SK-N-SH treated with all-trans-retinoic acid at 6 μM for 48 hours (cell line): Measurements from ENCODE around the gene TANC1.

Source experiments
- ARNTL ChIP-seq: fragments of 450-650 bp; formaldehyde crosslinking; IDR thresholded peaks from 2 replicates; pipeline ENCODE4 v1.5.0; 2020; ENCODE audit warnings: low read depth, mild to moderate bottlenecking, moderate library complexity, borderline replicate concordance
- BACH2 ChIP-seq: fragments of 250-450 bp; sonication (Bioruptor Pico); IDR thresholded peaks from 2 replicates; pipeline ENCODE4 v1.9.0; 2021; ENCODE audit warnings: mild to moderate bottlenecking, borderline replicate concordance
- CREB5 ChIP-seq: fragments of 250-450 bp; sonication (Bioruptor Pico); IDR thresholded peaks from 2 replicates; pipeline ENCODE4 v1.5.1; 2020; ENCODE audit warnings: low read depth, mild to moderate bottlenecking, moderate library complexity
- ISL1 ChIP-seq: fragments of 250-450 bp; sonication (Bioruptor Pico); IDR thresholded peaks from 2 replicates; pipeline ENCODE4 v2.1.2; 2022; ENCODE audit warnings: mild to moderate bottlenecking, moderate library complexity
- OSR1 ChIP-seq: fragments of 250-450 bp; sonication (Bioruptor Pico); IDR thresholded peaks from 2 replicates; pipeline ENCODE4 v1.8.0; 2022; ENCODE audit warnings: moderate library complexity, mild to moderate bottlenecking, inconsistent platforms
- PPARA ChIP-seq: fragments of 250-450 bp; sonication (Bioruptor Pico); IDR thresholded peaks from 2 replicates; pipeline ENCODE4 v1.5.0; 2020; ENCODE audit warnings: mild to moderate bottlenecking, borderline replicate concordance
- RARB ChIP-seq: fragments of 250-450 bp; sonication (Bioruptor Pico); IDR thresholded peaks from 2 replicates; pipeline ENCODE4 v1.8.0; 2021; ENCODE audit warnings: mild to moderate bottlenecking, moderate library complexity
- TOX ChIP-seq: fragments of 250-450 bp; sonication (Bioruptor Pico); IDR thresholded peaks from 2 replicates; pipeline ENCODE4 v1.8.0; 2021; ENCODE audit warnings: mild to moderate bottlenecking, moderate library complexity, borderline replicate concordance
- ZFP3 ChIP-seq: fragments of 250-450 bp; sonication (Bioruptor Pico); IDR thresholded peaks from 2 replicates; pipeline ENCODE4 v1.5.0; 2020; ENCODE audit warnings: mild to moderate bottlenecking, moderate library complexity
- ZFP30 ChIP-seq: fragments of 450-650 bp; formaldehyde crosslinking; IDR thresholded peaks from 2 replicates; pipeline ENCODE4 v1.5.0; 2022; ENCODE audit warnings: mild to moderate bottlenecking, moderate library complexity
- ZNF70 ChIP-seq: fragments of 450-650 bp; formaldehyde crosslinking; IDR thresholded peaks from 2 replicates; pipeline ENCODE4 v1.5.0; 2020; ENCODE audit warnings: mild to moderate bottlenecking, moderate library complexity
- ZNF8 ChIP-seq: fragments of 450-650 bp; formaldehyde crosslinking; IDR thresholded peaks from 2 replicates; pipeline ENCODE4 v1.5.0; 2020; ENCODE audit warnings: mild to moderate bottlenecking, moderate library complexity
- TF ChIP-seq, protein P1 (sequence below): fragments of 250-450 bp; sonication (Bioruptor Pico); IDR thresholded peaks from 2 replicates; pipeline ENCODE4 v1.8.0; 2020; ENCODE audit warnings: mild to moderate bottlenecking, moderate library complexity, borderline replicate concordance

DNA sequence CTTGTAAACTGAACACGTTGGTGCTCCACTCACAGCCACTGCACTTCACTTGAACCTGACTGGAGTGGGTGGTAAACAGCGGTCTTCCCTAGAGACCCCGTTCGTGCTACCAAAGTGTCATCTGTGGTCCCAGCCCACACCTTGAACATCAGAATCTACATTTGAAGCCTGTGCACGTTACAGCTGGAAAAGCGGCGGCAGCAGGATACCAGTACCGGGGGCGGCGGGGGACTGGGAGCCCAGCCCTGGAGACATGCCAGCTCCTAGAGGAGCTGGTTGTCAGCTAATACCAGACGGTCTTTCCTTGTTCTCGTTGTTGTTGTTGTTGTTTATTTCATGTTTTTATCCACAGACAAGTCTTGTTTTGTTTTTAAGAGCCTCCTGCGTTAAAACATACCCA is 161.4 kb downstream of the TANC1 start:
- TF ChIP-seq OSR1, result no peak
- TF ChIP-seq RARB (CRISPR knock-in tag), result no peak
- TF ChIP-seq, protein P1, sequence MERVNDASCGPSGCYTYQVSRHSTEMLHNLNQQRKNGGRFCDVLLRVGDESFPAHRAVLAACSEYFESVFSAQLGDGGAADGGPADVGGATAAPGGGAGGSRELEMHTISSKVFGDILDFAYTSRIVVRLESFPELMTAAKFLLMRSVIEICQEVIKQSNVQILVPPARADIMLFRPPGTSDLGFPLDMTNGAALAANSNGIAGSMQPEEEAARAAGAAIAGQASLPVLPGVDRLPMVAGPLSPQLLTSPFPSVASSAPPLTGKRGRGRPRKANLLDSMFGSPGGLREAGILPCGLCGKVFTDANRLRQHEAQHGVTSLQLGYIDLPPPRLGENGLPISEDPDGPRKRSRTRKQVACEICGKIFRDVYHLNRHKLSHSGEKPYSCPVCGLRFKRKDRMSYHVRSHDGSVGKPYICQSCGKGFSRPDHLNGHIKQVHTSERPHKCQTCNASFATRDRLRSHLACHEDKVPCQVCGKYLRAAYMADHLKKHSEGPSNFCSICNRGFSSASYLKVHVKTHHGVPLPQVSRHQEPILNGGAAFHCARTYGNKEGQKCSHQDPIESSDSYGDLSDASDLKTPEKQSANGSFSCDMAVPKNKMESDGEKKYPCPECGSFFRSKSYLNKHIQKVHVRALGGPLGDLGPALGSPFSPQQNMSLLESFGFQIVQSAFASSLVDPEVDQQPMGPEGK (CRISPR knock-in tag), result 0 out of 2 replicates have a peak, but pooled peaks have one; percentile 12
- no peak for TF ChIP-seq ZFP30 (CRISPR knock-in tag)
- no peak for TF ChIP-seq PPARA (CRISPR knock-in tag)
- TF ChIP-seq ZFP3 (CRISPR knock-in tag), result no peak
- no peak for TF ChIP-seq ARNTL (CRISPR knock-in tag)
- no peak for TF ChIP-seq ISL1
- TF ChIP-seq CREB5, result no peak
- no peak for TF ChIP-seq ZNF70 (CRISPR knock-in tag)
- no peak for TF ChIP-seq ZNF8
- TF ChIP-seq TOX (CRISPR knock-in tag), result no peak
- no peak for TF ChIP-seq BACH2
